ENCODE measurements around the gene TLR6. TPM values are rescaled to one million over a fixed set of nuclear protein-coding genes. Genes with fewer than 3 reads are reported as not detected.

TLR6 gene
- total RNA-seq, 1 donor from 2014 or later = 8.3 TPM

DNA sequence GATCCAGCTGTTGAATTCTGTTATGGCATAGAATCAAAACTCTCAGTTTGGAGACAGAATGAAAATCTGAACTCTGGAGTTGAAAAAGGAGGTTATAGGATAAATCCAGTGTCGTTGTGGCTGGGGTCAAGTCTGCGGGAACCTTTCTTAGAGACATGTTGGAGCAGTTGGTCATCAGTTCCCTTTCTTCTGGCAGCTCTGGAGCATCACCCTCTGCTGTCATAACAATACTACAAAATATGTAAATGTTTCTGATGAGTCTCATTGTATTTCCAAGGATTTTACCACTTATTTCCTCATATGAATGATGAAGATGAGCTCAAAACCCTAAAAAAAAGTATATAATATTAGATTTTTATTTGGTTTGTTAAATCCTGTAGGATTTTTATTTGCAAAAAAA, 81.3 kb downstream of the TLR6 start:
- H3K4me3 ChIP-seq = no peak overlapping the region
- intact Hi-C loops (cut with DNase I) = no loop called here
- no peak for DNase-seq (ENCODE audit: extremely low spot score in 2 of 2)
- H3K9me3 ChIP-seq = no peaks in the 10 kb centered on the region
- H3K27ac ChIP-seq = no peak overlapping the region
- H3K36me3 ChIP-seq = no peaks in the 10 kb centered on the region
- TF ChIP-seq, protein P1, sequence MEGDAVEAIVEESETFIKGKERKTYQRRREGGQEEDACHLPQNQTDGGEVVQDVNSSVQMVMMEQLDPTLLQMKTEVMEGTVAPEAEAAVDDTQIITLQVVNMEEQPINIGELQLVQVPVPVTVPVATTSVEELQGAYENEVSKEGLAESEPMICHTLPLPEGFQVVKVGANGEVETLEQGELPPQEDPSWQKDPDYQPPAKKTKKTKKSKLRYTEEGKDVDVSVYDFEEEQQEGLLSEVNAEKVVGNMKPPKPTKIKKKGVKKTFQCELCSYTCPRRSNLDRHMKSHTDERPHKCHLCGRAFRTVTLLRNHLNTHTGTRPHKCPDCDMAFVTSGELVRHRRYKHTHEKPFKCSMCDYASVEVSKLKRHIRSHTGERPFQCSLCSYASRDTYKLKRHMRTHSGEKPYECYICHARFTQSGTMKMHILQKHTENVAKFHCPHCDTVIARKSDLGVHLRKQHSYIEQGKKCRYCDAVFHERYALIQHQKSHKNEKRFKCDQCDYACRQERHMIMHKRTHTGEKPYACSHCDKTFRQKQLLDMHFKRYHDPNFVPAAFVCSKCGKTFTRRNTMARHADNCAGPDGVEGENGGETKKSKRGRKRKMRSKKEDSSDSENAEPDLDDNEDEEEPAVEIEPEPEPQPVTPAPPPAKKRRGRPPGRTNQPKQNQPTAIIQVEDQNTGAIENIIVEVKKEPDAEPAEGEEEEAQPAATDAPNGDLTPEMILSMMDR (IDR thresholded peaks at IDR 0.05) = no peak
- TF ChIP-seq POLR2A (IDR thresholded peaks at IDR 0.05) = no peak
- no peak for TF ChIP-seq POLR2AphosphoS5 (IDR thresholded peaks at IDR 0.05; ENCODE audit: insufficient read depth in 1 of 2, low read depth in 1 of 2)
- H3K4me1 ChIP-seq = no peaks in the 10 kb centered on the region
- H3K27me3 ChIP-seq = no peaks in the 10 kb centered on the region

- no peaks in the 10 kb centered on the region for H3K4me1 ChIP-seq
- H3K9me3 ChIP-seq = no peaks in the 10 kb centered on the region
- H3K4me3 ChIP-seq = no peak overlapping the region
- H3K36me3 ChIP-seq = no peaks in the 10 kb centered on the region
- H3K27ac ChIP-seq = no peak overlapping the region
- intact Hi-C loops (cut with DNase I) = no loop called here
- DNase-seq (ENCODE audit: extremely low spot score in 2 of 2) = no peak
- H3K27me3 ChIP-seq = no peaks in the 10 kb centered on the region
- no peak for TF ChIP-seq POLR2A (IDR thresholded peaks at IDR 0.05)
- TF ChIP-seq POLR2AphosphoS5 (IDR thresholded peaks at IDR 0.05; ENCODE audit: insufficient read depth in 1 of 2, low read depth in 1 of 2) = no peak
- TF ChIP-seq, protein P1 (IDR thresholded peaks at IDR 0.05) = no peak
Measured at GRCh38 chr4:38774181-38774955, 82.2 kb downstream of the TLR6 start.

MicroRNA genes within 50 kb of the gene (microRNA counts, 767-probe panel; counts per million panel counts)
- microRNA hsa-miR-574-3p (5,352 to 6,005 counts per million in 2 donors), microRNA hsa-miR-574-5p (5,078 to 5,331 counts per million in 2 donors)

Small RNAs within 50 kb of the gene (microRNA-seq; reads per million reads assigned to microRNA genes)
- gene MIR574 (ENCODE audit: borderline number of aligned reads, borderline replicate concordance) = 2,273 reads per million, percentile 85 among the genes with 10 or more reads in this experiment

Small RNAs within 50 kb of the gene (small RNA-seq; reads per million reads assigned to genes)
- 64.0 reads per million, percentile 97 among the genes with 10 or more reads in this experiment for gene MIR574

Other genes with a start within 250 kb of the TLR6 start
- 85.4 TPM for gene KLF3, start 192.6 kb downstream of the TLR6 start, total RNA-seq
- not detected for gene TLR10, start 73.8 kb downstream of the TLR6 start, total RNA-seq
- gene TLR1, start 52.0 kb downstream of the TLR6 start, total RNA-seq = 10.3 TPM
- 105 TPM for gene FAM114A1, start 11.0 kb upstream of the TLR6 start, total RNA-seq
- not detected for gene TMEM156, start 175.6 kb upstream of the TLR6 start, total RNA-seq
- gene KLHL5, start 205.4 kb upstream of the TLR6 start, total RNA-seq = 27.0 TPM